GM19043 (cell line): ENCODE results near the gene DENND1B.

Experiments used
- ATAC-seq: cut with Tn5 transposase; IDR thresholded peaks from one replicate; pipeline ENCODE4 v1.9.1; 2021; ENCODE audit warnings: low read depth; ENCODE audit not compliant: unreplicated experiment

The DENND1B gene

GRCh38 chr1:197775282-197776262 is at the start of gene DENND1B:
Gene DENND1B, minus strand, starts transcription at chr1:197775480. Its CDS starts 325 bp downstream, at chr1:197775155.
- ATAC-seq: peak; percentile 71

- no peak for ATAC-seq
Observed at GRCh38 chr1:197814306-197814705, 39.0 kb upstream of the DENND1B start.

GRCh38 chr1:197813741-197814140 is 38.5 kb upstream of the DENND1B start:
- no peak for ATAC-seq

GRCh38 chr1:197811769-197812168 is 36.5 kb upstream of the DENND1B start:
- no peak for ATAC-seq

- ATAC-seq: no peak
Observed at GRCh38 chr1:197810812-197811211, 35.5 kb upstream of the DENND1B start.

GRCh38 chr1:197808880-197809279 is 33.6 kb upstream of the DENND1B start:
- no peak for ATAC-seq

GRCh38 chr1:197807739-197808453 is 32.6 kb upstream of the DENND1B start:
- no peak for ATAC-seq

GRCh38 chr1:197807216-197807615 is 31.9 kb upstream of the DENND1B start:
- ATAC-seq: no peak

- no peak for ATAC-seq
Observed at GRCh38 chr1:197806718-197807117, 31.4 kb upstream of the DENND1B start.

GRCh38 chr1:197801684-197802083 is 26.4 kb upstream of the DENND1B start:
- ATAC-seq: no peak

GRCh38 chr1:197801111-197801482 is 25.8 kb upstream of the DENND1B start:
- ATAC-seq: no peak

- ATAC-seq: no peak
Observed at GRCh38 chr1:197800379-197801110, 25.3 kb upstream of the DENND1B start.

GRCh38 chr1:197799271-197799670 is 24.0 kb upstream of the DENND1B start:
- no peak for ATAC-seq

GRCh38 chr1:197798492-197798891 is 23.2 kb upstream of the DENND1B start:
- ATAC-seq: no peak

- ATAC-seq: no peak
Observed at GRCh38 chr1:197797010-197797409, 21.7 kb upstream of the DENND1B start.

- no peak for ATAC-seq
Observed at GRCh38 chr1:197788741-197789739, 13.8 kb upstream of the DENND1B start.

- ATAC-seq: no peak
Observed at GRCh38 chr1:197787623-197788536, 12.6 kb upstream of the DENND1B start.

GRCh38 chr1:197787056-197787455 is 11.8 kb upstream of the DENND1B start:
- no peak for ATAC-seq

- ATAC-seq: no peak
Observed at GRCh38 chr1:197786280-197786679, 11.0 kb upstream of the DENND1B start.
